ENCODE results near the gene CHP1. TPM values are rescaled to one million over a fixed set of nuclear protein-coding genes. Genes with fewer than 3 reads are reported as not detected.
"Not testable (repeated sequence)": the region's sequence is repeated elsewhere in the genome, so short reads cannot be mapped to it uniquely, and the experiment has no call there.

Gene CHP1
- total RNA-seq: 119 and 133 TPM in 2 replicates
- 53.6 TPM for polyA plus RNA-seq (2012)

GRCh38 chr15:41230650-41231421 is at the start of gene CHP1, which contains the start of gene EXD1:
CHP1 (plus strand) TSS chr15:41231268; CDS start chr15:41231383, 115 bp downstream.
EXD1 (minus strand) TSS chr15:41230757; CDS start chr15:41226575, 4,182 bp downstream.
- DNase-seq (ENCODE audit: low read depth): peak; percentile 98

- no peak for DNase-seq (ENCODE audit: low read depth)
Observed at GRCh38 chr15:41182266-41182665, 48.8 kb upstream of the CHP1 start.

- no peak for DNase-seq (ENCODE audit: low read depth)
Observed at GRCh38 chr15:41183581-41183980, 47.5 kb upstream of the CHP1 start.

- no peak for DNase-seq (ENCODE audit: low read depth)
Observed at GRCh38 chr15:41194444-41194843, 36.6 kb upstream of the CHP1 start.

GRCh38 chr15:41199470-41199869 is 31.6 kb upstream of the CHP1 start:
- DNase-seq (ENCODE audit: low read depth): no peak

- DNase-seq (ENCODE audit: low read depth): no peak
Observed at GRCh38 chr15:41203395-41203794, 27.7 kb upstream of the CHP1 start.

- no peak for DNase-seq (ENCODE audit: low read depth)
Observed at GRCh38 chr15:41205315-41205714, 25.8 kb upstream of the CHP1 start.

- peak; percentile 54 for DNase-seq (ENCODE audit: low read depth)
Observed at GRCh38 chr15:41207687-41208448, 23.2 kb upstream of the CHP1 start.

GRCh38 chr15:41215708-41216107 is 15.4 kb upstream of the CHP1 start:
- DNase-seq (ENCODE audit: low read depth): no peak

GRCh38 chr15:41218851-41219250 is 12.2 kb upstream of the CHP1 start:
- no peak for DNase-seq (ENCODE audit: low read depth)

- no peak for DNase-seq (ENCODE audit: low read depth)
Observed at GRCh38 chr15:41219381-41219780, 11.7 kb upstream of the CHP1 start.

- no peak for DNase-seq (ENCODE audit: low read depth)
Observed at GRCh38 chr15:41230345-41230649, 771 bp upstream of the CHP1 start.

- no peak for DNase-seq (ENCODE audit: low read depth)
Observed at GRCh38 chr15:41231422-41232226, 556 bp downstream of the CHP1 start.

GRCh38 chr15:41233367-41233771 is 2.3 kb downstream of the CHP1 start:
- peak; percentile 48 for DNase-seq (ENCODE audit: low read depth)

GRCh38 chr15:41235228-41235627 is 4.2 kb downstream of the CHP1 start:
- not testable (repeated sequence) for DNase-seq (ENCODE audit: low read depth)

GRCh38 chr15:41235929-41236328 is 4.9 kb downstream of the CHP1 start:
- DNase-seq (ENCODE audit: low read depth): no peak

- no peak for DNase-seq (ENCODE audit: low read depth)
Observed at GRCh38 chr15:41238100-41238499, 7.0 kb downstream of the CHP1 start.

- DNase-seq (ENCODE audit: low read depth): peak; percentile 7
Observed at GRCh38 chr15:41241221-41241964, 10.3 kb downstream of the CHP1 start.

- DNase-seq (ENCODE audit: low read depth): not testable (repeated sequence)
Observed at GRCh38 chr15:41250745-41251144, 19.7 kb downstream of the CHP1 start.

GRCh38 chr15:41251411-41251810 is 20.3 kb downstream of the CHP1 start:
- no peak for DNase-seq (ENCODE audit: low read depth)

- DNase-seq (ENCODE audit: low read depth): no peak
Observed at GRCh38 chr15:41254560-41254959, 23.5 kb downstream of the CHP1 start.
